HEK293 (cell line): ENCODE measurements around the gene IFNLR1.

ENCODE experiments used
- IKZF3 ChIP-seq: fragments of 450-650 bp; IDR thresholded peaks from 2 replicates; pipeline ENCODE4 v1.5.0; 2018; ENCODE audit warnings: missing biosample characterization, mild to moderate bottlenecking, missing genetic modification characterization, moderate library complexity
- PRDM6 ChIP-seq: fragments of 450-650 bp; formaldehyde crosslinking; IDR thresholded peaks from 2 replicates; pipeline ENCODE4 v1.5.1; 2017; ENCODE audit warnings: missing biosample characterization, missing genetic modification characterization
- YY1 ChIP-seq: fragments of 450-650 bp; formaldehyde crosslinking; IDR thresholded peaks from 2 replicates; pipeline ENCODE4 v1.5.1; 2018; ENCODE audit warnings: missing biosample characterization, missing genetic modification characterization
- ZBTB10 ChIP-seq: fragments of 450-650 bp; formaldehyde crosslinking; IDR thresholded peaks from 2 replicates; pipeline ENCODE4 v1.5.1; 2016; ENCODE audit warnings: missing biosample characterization, missing genetic modification characterization
- ZNF175 ChIP-seq: fragments of 450-650 bp; formaldehyde crosslinking; IDR thresholded peaks from 2 replicates; pipeline ENCODE4 v1.5.1; 2016; ENCODE audit warnings: missing biosample characterization, missing genetic modification characterization
- ZNF211 ChIP-seq: fragments of 450-650 bp; formaldehyde crosslinking; IDR thresholded peaks from 2 replicates; pipeline ENCODE4 v1.5.1; 2016; ENCODE audit warnings: low read depth, missing biosample characterization, missing genetic modification characterization
- ZNF24 ChIP-seq: fragments of 450-650 bp; formaldehyde crosslinking; IDR thresholded peaks from 2 replicates; pipeline ENCODE4 v1.5.1; 2016; ENCODE audit warnings: missing biosample characterization, missing genetic modification characterization
- ZNF248 ChIP-seq: fragments of 450-650 bp; formaldehyde crosslinking; IDR thresholded peaks from 2 replicates; pipeline ENCODE4 v1.5.1; 2017; ENCODE audit warnings: missing biosample characterization, missing genetic modification characterization
- ZNF302 ChIP-seq: fragments of 450-650 bp; formaldehyde crosslinking; IDR thresholded peaks from 2 replicates; pipeline ENCODE4 v1.5.1; 2016; ENCODE audit warnings: missing biosample characterization, missing genetic modification characterization, low read depth
- ZNF48 ChIP-seq: fragments of 450-650 bp; formaldehyde crosslinking; IDR thresholded peaks from 2 replicates; pipeline ENCODE4 v1.5.1; 2016; ENCODE audit warnings: missing biosample characterization, missing genetic modification characterization
- ZNF585B ChIP-seq: fragments of 450-650 bp; formaldehyde crosslinking; IDR thresholded peaks from 2 replicates; pipeline ENCODE4 v1.5.1; 2016; ENCODE audit warnings: missing biosample characterization, missing genetic modification characterization
- ZNF660 ChIP-seq: fragments of 450-650 bp; IDR thresholded peaks from 2 replicates; pipeline ENCODE4 v1.5.1; 2018; ENCODE audit warnings: missing biosample characterization, mild to moderate bottlenecking, missing genetic modification characterization
- TF ChIP-seq, protein P1 (sequence below): fragments of 450-650 bp; formaldehyde crosslinking; IDR thresholded peaks from 2 replicates; pipeline ENCODE4 v1.5.1; 2016; ENCODE audit warnings: missing biosample characterization, missing genetic modification characterization
- TF ChIP-seq, protein P2 (sequence below): fragments of 450-650 bp; formaldehyde crosslinking; IDR thresholded peaks from 2 replicates; pipeline ENCODE4 v1.5.1; 2016; ENCODE audit warnings: missing biosample characterization, missing genetic modification characterization

- TF ChIP-seq, protein P1, sequence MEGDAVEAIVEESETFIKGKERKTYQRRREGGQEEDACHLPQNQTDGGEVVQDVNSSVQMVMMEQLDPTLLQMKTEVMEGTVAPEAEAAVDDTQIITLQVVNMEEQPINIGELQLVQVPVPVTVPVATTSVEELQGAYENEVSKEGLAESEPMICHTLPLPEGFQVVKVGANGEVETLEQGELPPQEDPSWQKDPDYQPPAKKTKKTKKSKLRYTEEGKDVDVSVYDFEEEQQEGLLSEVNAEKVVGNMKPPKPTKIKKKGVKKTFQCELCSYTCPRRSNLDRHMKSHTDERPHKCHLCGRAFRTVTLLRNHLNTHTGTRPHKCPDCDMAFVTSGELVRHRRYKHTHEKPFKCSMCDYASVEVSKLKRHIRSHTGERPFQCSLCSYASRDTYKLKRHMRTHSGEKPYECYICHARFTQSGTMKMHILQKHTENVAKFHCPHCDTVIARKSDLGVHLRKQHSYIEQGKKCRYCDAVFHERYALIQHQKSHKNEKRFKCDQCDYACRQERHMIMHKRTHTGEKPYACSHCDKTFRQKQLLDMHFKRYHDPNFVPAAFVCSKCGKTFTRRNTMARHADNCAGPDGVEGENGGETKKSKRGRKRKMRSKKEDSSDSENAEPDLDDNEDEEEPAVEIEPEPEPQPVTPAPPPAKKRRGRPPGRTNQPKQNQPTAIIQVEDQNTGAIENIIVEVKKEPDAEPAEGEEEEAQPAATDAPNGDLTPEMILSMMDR (tag by site-specific recombination), result no peak
- TF ChIP-seq PRDM6 (tag by site-specific recombination) (no peak), ZNF585B (tag by site-specific recombination) (no peak), ZNF24 (tag by site-specific recombination) (no peak), ZBTB10 (tag by site-specific recombination) (no peak), ZNF302 (no peak), ZNF660 (tag by site-specific recombination) (no peak), ZNF48 (tag by site-specific recombination) (no peak), YY1 (no peak), IKZF3 (tag by site-specific recombination) (no peak), ZNF175 (no peak), ZNF211 (tag by site-specific recombination) (no peak), ZNF248 (tag by site-specific recombination) (no peak)
- TF ChIP-seq, protein P2, sequence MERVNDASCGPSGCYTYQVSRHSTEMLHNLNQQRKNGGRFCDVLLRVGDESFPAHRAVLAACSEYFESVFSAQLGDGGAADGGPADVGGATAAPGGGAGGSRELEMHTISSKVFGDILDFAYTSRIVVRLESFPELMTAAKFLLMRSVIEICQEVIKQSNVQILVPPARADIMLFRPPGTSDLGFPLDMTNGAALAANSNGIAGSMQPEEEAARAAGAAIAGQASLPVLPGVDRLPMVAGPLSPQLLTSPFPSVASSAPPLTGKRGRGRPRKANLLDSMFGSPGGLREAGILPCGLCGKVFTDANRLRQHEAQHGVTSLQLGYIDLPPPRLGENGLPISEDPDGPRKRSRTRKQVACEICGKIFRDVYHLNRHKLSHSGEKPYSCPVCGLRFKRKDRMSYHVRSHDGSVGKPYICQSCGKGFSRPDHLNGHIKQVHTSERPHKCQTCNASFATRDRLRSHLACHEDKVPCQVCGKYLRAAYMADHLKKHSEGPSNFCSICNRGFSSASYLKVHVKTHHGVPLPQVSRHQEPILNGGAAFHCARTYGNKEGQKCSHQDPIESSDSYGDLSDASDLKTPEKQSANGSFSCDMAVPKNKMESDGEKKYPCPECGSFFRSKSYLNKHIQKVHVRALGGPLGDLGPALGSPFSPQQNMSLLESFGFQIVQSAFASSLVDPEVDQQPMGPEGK (tag by site-specific recombination), result no peak
Measured at GRCh38 chr1:24224086-24224485, 37.0 kb upstream of the IFNLR1 start.
